Measurements from ENCODE around the gene NOS1AP. TPM values are rescaled to one million over a fixed set of nuclear protein-coding genes. Genes with fewer than 3 reads are reported as not detected.

Gene NOS1AP
- total RNA-seq, 1 experiment from 2014 or later, result 14.7 TPM

DNA sequence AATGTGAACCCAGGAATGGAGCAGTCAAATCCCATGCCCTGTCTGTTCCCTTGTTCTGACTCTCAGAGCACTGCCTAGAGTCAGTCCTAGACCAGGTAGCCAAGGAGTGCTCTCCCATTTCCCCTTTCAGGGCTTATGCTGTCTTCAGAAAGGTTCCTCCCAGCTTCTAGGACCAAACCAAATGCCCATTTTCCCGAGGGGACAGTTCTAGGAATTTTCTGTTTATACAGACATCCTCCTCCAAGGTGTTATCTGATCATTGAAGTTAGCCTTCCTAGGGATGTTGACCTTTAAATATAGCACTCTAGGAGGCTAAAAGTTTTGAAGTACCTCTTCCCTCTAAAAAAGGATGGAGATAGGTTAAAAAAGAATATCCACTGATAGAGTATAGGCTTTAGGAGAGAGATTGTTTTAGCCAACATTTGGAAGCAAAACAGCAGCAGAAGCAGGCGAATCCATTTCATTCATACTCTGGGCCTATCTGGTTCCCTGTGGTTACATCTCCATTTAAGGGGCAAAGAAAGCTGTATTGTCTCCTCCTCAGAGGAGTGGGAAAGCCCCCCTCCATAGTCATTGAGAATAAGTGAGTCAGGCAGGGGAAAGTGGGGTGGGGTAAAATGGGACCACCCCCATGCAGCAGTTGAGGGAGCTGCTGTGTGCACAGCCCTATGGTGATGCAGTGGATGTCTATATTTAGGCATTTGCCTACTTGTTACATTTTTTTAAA is 180.7 kb downstream of the NOS1AP start (continued):
- TF ChIP-seq, protein P1, sequence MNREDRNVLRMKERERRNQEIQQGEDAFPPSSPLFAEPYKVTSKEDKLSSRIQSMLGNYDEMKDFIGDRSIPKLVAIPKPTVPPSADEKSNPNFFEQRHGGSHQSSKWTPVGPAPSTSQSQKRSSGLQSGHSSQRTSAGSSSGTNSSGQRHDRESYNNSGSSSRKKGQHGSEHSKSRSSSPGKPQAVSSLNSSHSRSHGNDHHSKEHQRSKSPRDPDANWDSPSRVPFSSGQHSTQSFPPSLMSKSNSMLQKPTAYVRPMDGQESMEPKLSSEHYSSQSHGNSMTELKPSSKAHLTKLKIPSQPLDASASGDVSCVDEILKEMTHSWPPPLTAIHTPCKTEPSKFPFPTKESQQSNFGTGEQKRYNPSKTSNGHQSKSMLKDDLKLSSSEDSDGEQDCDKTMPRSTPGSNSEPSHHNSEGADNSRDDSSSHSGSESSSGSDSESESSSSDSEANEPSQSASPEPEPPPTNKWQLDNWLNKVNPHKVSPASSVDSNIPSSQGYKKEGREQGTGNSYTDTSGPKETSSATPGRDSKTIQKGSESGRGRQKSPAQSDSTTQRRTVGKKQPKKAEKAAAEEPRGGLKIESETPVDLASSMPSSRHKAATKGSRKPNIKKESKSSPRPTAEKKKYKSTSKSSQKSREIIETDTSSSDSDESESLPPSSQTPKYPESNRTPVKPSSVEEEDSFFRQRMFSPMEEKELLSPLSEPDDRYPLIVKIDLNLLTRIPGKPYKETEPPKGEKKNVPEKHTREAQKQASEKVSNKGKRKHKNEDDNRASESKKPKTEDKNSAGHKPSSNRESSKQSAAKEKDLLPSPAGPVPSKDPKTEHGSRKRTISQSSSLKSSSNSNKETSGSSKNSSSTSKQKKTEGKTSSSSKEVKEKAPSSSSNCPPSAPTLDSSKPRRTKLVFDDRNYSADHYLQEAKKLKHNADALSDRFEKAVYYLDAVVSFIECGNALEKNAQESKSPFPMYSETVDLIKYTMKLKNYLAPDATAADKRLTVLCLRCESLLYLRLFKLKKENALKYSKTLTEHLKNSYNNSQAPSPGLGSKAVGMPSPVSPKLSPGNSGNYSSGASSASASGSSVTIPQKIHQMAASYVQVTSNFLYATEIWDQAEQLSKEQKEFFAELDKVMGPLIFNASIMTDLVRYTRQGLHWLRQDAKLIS (CRISPR knock-in tag; IDR thresholded peaks at IDR 0.05; ENCODE audit: borderline replicate concordance), result no peak

- no peak for DNase-seq (ENCODE audit: low spot score)
- Mint-ChIP-seq H3K4me1 (peaks cover 53% of the 10 kb centered on the region), H3K36me3 (no peaks in the 10 kb centered on the region), H3K27ac (peak overlapping the region; percentile 82), H3K27me3 (ENCODE audit: low read depth) (no peaks in the 10 kb centered on the region), H3K4me3 (no peak overlapping the region), H3K9me3 (no peaks in the 10 kb centered on the region)
- ATAC-seq, result no peak
- ChIA-PET CTCF (interaction anchor here (0.8 to 1.5 kb wide), 5 partner anchors 11 to 195 kb away, joined by 3 to 7 read pairs (median 3); no protein-coding TSS in a partner anchor), POLR2A (interaction anchor here (0.6 kb wide), 1 partner anchor 1119 kb away, joined by 3 read pairs; no protein-coding TSS in a partner anchor)
- TF ChIP-seq HMGA2 (CRISPR knock-in tag; IDR thresholded peaks at IDR 0.05), result no peak
- no peak for TF ChIP-seq SP1 (CRISPR knock-in tag; conservative IDR thresholded peaks at IDR 0.05)
- no peak for TF ChIP-seq GRHL2 (CRISPR knock-in tag; IDR thresholded peaks at IDR 0.05; ENCODE audit: insufficient replicate concordance, severe bottlenecking)
- TF ChIP-seq IRF1 (CRISPR knock-in tag; IDR thresholded peaks at IDR 0.05), result no peak
- TF ChIP-seq TEAD4 (CRISPR knock-in tag; IDR thresholded peaks at IDR 0.05), result no peak
- TF ChIP-seq, protein P2, sequence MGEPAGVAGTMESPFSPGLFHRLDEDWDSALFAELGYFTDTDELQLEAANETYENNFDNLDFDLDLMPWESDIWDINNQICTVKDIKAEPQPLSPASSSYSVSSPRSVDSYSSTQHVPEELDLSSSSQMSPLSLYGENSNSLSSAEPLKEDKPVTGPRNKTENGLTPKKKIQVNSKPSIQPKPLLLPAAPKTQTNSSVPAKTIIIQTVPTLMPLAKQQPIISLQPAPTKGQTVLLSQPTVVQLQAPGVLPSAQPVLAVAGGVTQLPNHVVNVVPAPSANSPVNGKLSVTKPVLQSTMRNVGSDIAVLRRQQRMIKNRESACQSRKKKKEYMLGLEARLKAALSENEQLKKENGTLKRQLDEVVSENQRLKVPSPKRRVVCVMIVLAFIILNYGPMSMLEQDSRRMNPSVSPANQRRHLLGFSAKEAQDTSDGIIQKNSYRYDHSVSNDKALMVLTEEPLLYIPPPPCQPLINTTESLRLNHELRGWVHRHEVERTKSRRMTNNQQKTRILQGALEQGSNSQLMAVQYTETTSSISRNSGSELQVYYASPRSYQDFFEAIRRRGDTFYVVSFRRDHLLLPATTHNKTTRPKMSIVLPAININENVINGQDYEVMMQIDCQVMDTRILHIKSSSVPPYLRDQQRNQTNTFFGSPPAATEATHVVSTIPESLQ (CRISPR knock-in tag; IDR thresholded peaks at IDR 0.05), result no peak
- TF ChIP-seq CREM (CRISPR knock-in tag; IDR thresholded peaks at IDR 0.05), result no peak
- TF ChIP-seq, protein P3, sequence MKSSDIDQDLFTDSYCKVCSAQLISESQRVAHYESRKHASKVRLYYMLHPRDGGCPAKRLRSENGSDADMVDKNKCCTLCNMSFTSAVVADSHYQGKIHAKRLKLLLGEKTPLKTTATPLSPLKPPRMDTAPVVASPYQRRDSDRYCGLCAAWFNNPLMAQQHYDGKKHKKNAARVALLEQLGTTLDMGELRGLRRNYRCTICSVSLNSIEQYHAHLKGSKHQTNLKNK (CRISPR knock-in tag; IDR thresholded peaks at IDR 0.05), result no peak
Measured at GRCh38 chr1:162251102-162251501, 181.6 kb downstream of the NOS1AP start.

GRCh38 chr1:162252214-162252613 is 182.7 kb downstream of the NOS1AP start:
- Mint-ChIP-seq H3K27ac (no peak overlapping the region), H3K27me3 (ENCODE audit: low read depth) (no peaks in the 10 kb centered on the region), H3K4me1 (peaks cover 50% of the 10 kb centered on the region), H3K36me3 (no peaks in the 10 kb centered on the region), H3K9me3 (no peaks in the 10 kb centered on the region), H3K4me3 (no peak overlapping the region)
- ChIA-PET CTCF (interaction anchor here (1.2 kb wide), 1 partner anchor 196 kb away, joined by 3 read pairs; no protein-coding TSS in a partner anchor), POLR2A (no interaction called here)
- TF ChIP-seq NFYB (CRISPR knock-in tag; conservative IDR thresholded peaks at IDR 0.05; ENCODE audit: low read depth) (no peak), GRHL2 (CRISPR knock-in tag; IDR thresholded peaks at IDR 0.05; ENCODE audit: insufficient replicate concordance, severe bottlenecking) (no peak), SP1 (CRISPR knock-in tag; conservative IDR thresholded peaks at IDR 0.05) (no peak), ZNF423 (CRISPR knock-in tag; IDR thresholded peaks at IDR 0.05) (no peak), CDX4 (CRISPR knock-in tag; IDR thresholded peaks at IDR 0.05; ENCODE audit: borderline replicate concordance) (no peak), ZNF263 (CRISPR knock-in tag; IDR thresholded peaks at IDR 0.05; ENCODE audit: low read depth) (no peak), CTCF (IDR thresholded peaks at IDR 0.05) (no peak)
- TF ChIP-seq, protein P2 (CRISPR knock-in tag; IDR thresholded peaks at IDR 0.05), result no peak
- DNase-seq (ENCODE audit: low spot score) (no peak), ATAC-seq (no peak)

Data from WTC11 (cell line).